ENCODE data around the gene ARV1. TPM values are rescaled to one million over a fixed set of nuclear protein-coding genes. Genes with fewer than 3 reads are reported as not detected.

Gene ARV1
- total RNA-seq, 1 experiment from 2014 or later, result 25.9 TPM

GRCh38 chr1:231032963-231033362 lies 54.1 kb downstream of the ARV1 start:
- DNase-seq (ENCODE audit: low read depth, low spot score), result no peak
- intact Hi-C loops (cut with micrococcal nuclease; ENCODE audit: unreplicated experiment) (no loop called here), in situ Hi-C loops (cut with HindIII; ENCODE audit: low pct_unique_long_range_greater_than_20kb, low sequenced_read_pairs) (no loop called here)
- peaks cover 2% of the 10 kb centered on the region; the same call in 1 of the 2 replicates for H3K27me3 ChIP-seq (ENCODE audit: control insufficient read depth, insufficient read depth, low read length)
- no peaks in the 10 kb centered on the region; the same call in 1 of the 2 replicates for H3K4me1 ChIP-seq (ENCODE audit: control insufficient read depth, insufficient read depth, low read length)
- H3K9me3 ChIP-seq (ENCODE audit: control insufficient read depth, insufficient read depth, low read depth, low read length), result no peaks in the 10 kb centered on the region
- TF ChIP-seq SIN3A (IDR thresholded peaks at IDR 0.05; ENCODE audit: borderline replicate concordance, insufficient read depth, low read depth, low read length) (no peak), POLR2AphosphoS5 (IDR thresholded peaks at IDR 0.05; ENCODE audit: low read depth, low read length) (no peak), CTCF (IDR thresholded peaks at IDR 0.05) (no peak), REST (IDR thresholded peaks at IDR 0.05; ENCODE audit: insufficient read depth in 1 of 2, low read depth in 2 of 2, low read length in 1 of 2) (no peak), TCF7L2 (IDR thresholded peaks at IDR 0.05; ENCODE audit: low read depth, low read length) (no peak)
- ChIA-PET POLR2A (no interaction called here), CTCF (no interaction called here)
- H3K27ac ChIP-seq (ENCODE audit: low read length), result no peak overlapping the region
- no peaks in the 10 kb centered on the region for H3K36me3 ChIP-seq (ENCODE audit: control insufficient read depth, insufficient read depth, low read length)
- no TSS peak for BruUV-seq (replicated peaks)
- no peak overlapping the region for H3K4me3 ChIP-seq (ENCODE audit: low read depth in 2 of 2, low read length in 2 of 2)
- no peak for ATAC-seq

- in situ Hi-C loops (cut with HindIII; ENCODE audit: low pct_unique_long_range_greater_than_20kb, low sequenced_read_pairs) (no loop called here), intact Hi-C loops (cut with micrococcal nuclease; ENCODE audit: unreplicated experiment) (no loop called here)
- TF ChIP-seq POLR2AphosphoS5 (IDR thresholded peaks at IDR 0.05; ENCODE audit: low read depth, low read length) (no peak), TCF7L2 (IDR thresholded peaks at IDR 0.05; ENCODE audit: low read depth, low read length) (no peak), CTCF (IDR thresholded peaks at IDR 0.05) (no peak), REST (IDR thresholded peaks at IDR 0.05; ENCODE audit: insufficient read depth in 1 of 2, low read depth in 2 of 2, low read length in 1 of 2) (no peak), SIN3A (IDR thresholded peaks at IDR 0.05; ENCODE audit: borderline replicate concordance, insufficient read depth, low read depth, low read length) (no peak)
- DNase-seq (ENCODE audit: low read depth, low spot score) (no peak), ATAC-seq (no peak)
- BruUV-seq (replicated peaks), result no TSS peak
- H3K4me1 ChIP-seq (ENCODE audit: control insufficient read depth, insufficient read depth, low read length), result no peaks in the 10 kb centered on the region
- H3K36me3 ChIP-seq (ENCODE audit: control insufficient read depth, insufficient read depth, low read length), result peaks cover 3% of the 10 kb centered on the region; the same call in 1 of the 2 replicates
- H3K9me3 ChIP-seq (ENCODE audit: control insufficient read depth, insufficient read depth, low read depth, low read length), result no peaks in the 10 kb centered on the region
- no peak overlapping the region for H3K4me3 ChIP-seq (ENCODE audit: low read depth in 2 of 2, low read length in 2 of 2)
- no peak overlapping the region for H3K27ac ChIP-seq (ENCODE audit: low read length)
- peaks cover 12% of the 10 kb centered on the region for H3K27me3 ChIP-seq (ENCODE audit: control insufficient read depth, insufficient read depth, low read length)
- ChIA-PET CTCF (no interaction called here), POLR2A (interaction anchor here (0.5 kb wide), 1 partner anchor 244 kb away, joined by 3 read pairs; no protein-coding TSS in a partner anchor)
Measured at GRCh38 chr1:231035799-231036198, 56.9 kb downstream of the ARV1 start.

Measured in Panc1 (cell line).